Measurements from ENCODE around the gene CLCN7. TPM values are rescaled to one million over a fixed set of nuclear protein-coding genes. Genes with fewer than 3 reads are reported as not detected.

CLCN7 gene
- total RNA-seq, 3 donors from 2014 or later: 59.3 to 98.1 (median 59.8) TPM

- DNase-seq (no peak), ATAC-seq (no peak)
- no peak overlapping the region for H3K4me3 ChIP-seq
- no peaks in the 10 kb centered on the region for H3K36me3 ChIP-seq (ENCODE audit: low read depth)
- intact Hi-C loops (cut with DNase I, micrococcal nuclease): no loop called here
- H3K4me1 ChIP-seq (ENCODE audit: low read depth): no peaks in the 10 kb centered on the region
- no peaks in the 10 kb centered on the region for H3K9me3 ChIP-seq
- TF ChIP-seq, protein P1, sequence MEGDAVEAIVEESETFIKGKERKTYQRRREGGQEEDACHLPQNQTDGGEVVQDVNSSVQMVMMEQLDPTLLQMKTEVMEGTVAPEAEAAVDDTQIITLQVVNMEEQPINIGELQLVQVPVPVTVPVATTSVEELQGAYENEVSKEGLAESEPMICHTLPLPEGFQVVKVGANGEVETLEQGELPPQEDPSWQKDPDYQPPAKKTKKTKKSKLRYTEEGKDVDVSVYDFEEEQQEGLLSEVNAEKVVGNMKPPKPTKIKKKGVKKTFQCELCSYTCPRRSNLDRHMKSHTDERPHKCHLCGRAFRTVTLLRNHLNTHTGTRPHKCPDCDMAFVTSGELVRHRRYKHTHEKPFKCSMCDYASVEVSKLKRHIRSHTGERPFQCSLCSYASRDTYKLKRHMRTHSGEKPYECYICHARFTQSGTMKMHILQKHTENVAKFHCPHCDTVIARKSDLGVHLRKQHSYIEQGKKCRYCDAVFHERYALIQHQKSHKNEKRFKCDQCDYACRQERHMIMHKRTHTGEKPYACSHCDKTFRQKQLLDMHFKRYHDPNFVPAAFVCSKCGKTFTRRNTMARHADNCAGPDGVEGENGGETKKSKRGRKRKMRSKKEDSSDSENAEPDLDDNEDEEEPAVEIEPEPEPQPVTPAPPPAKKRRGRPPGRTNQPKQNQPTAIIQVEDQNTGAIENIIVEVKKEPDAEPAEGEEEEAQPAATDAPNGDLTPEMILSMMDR (IDR thresholded peaks at IDR 0.05): no peak
Observed at GRCh38 chr16:1459967-1460366, 14.9 kb downstream of the CLCN7 start.

- intact Hi-C loops (cut with DNase I, micrococcal nuclease): no loop called here
- H3K36me3 ChIP-seq (ENCODE audit: low read depth): no peaks in the 10 kb centered on the region
- no peaks in the 10 kb centered on the region for H3K9me3 ChIP-seq
- no peak overlapping the region for H3K4me3 ChIP-seq
- TF ChIP-seq, protein P1 (IDR thresholded peaks at IDR 0.05): no peak
- no peaks in the 10 kb centered on the region for H3K4me1 ChIP-seq (ENCODE audit: low read depth)
- ATAC-seq (peak; percentile 55), DNase-seq (peak in 1 of 3 donors; percentile 66)
Observed at GRCh38 chr16:1458977-1459341, 15.9 kb downstream of the CLCN7 start.

DNA sequence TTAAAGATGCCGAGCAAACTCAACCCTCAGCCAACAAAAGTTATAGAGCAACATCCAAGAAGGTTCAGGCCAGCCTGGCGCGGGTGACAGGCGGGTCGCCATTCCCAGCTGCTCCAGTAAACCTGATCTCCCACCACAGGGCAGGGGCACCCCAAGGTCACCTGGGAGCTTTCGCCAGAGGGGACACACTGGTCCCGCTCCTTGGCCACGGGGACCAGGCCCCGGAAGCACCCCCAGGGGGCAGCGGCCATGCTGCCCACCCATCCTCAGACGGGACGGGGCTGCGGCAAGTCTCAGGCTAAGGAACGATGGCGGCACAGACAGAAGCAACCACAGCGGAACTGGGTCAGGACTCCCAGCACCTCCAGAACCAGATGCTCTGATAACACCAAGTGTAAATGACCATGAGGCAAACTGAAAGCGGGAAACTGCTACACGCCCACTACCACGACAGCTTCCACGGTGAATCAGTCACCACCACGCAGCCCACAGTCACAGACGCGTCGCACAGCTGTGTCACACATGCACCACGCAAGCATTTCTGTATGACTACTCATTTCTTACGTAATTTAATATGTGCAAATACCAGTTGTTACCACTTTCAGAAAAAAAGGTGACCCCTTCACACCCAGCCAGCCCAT is 16.4 kb downstream of the CLCN7 start:
- TF ChIP-seq, protein P1 (IDR thresholded peaks at IDR 0.05): no peak
- H3K4me3 ChIP-seq: no peak overlapping the region
- no peak for ATAC-seq
- no peak for DNase-seq
- intact Hi-C loops (cut with DNase I, micrococcal nuclease): no loop called here
- no peaks in the 10 kb centered on the region for H3K36me3 ChIP-seq (ENCODE audit: low read depth)
- no peaks in the 10 kb centered on the region for H3K9me3 ChIP-seq
- no peaks in the 10 kb centered on the region for H3K4me1 ChIP-seq (ENCODE audit: low read depth)

DNA sequence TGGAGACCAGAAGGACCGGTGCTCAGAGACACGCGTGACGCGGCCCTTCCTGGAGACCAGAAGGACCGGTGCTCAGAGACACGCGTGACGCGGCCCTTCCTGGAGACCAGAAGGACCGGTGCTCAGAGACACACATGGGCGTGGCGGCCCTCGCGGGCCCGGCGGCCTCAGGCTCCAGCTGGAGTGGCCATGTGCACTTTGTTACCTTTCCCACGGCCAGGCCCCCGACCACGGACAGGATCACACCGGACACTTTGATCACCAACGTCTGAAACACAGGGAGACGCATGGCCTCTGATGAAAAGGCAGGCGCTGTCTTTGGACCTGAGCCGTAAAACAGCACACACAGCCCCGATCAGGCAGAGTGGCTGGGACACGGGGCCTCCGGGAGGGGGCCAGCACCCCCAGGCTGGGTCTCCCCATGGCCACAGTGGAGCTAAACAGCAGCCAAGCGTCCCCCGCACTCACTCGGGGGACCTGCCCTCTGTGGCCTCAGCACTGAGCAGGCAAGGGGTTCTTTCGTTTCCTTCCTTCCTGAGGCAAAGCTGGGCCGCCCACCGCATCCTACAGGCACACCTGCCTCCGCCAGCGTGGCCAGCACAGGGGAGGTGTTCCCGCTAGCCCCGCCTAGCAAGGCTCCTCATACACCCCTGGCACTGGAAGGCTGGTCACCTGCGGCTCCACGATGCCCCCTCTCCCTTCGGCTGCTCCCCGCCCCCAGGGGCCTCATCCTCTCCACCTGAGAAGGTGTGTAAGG is 17.2 kb downstream of the CLCN7 start:
- ATAC-seq (no peak), DNase-seq (no peak)
- Histone ChIP-seq H3K4me3 (no peak overlapping the region), H3K36me3 (ENCODE audit: low read depth) (no peaks in the 10 kb centered on the region), H3K9me3 (no peaks in the 10 kb centered on the region), H3K4me1 (ENCODE audit: low read depth) (no peaks in the 10 kb centered on the region)
- TF ChIP-seq, protein P1 (IDR thresholded peaks at IDR 0.05): no peak
- intact Hi-C loops (cut with DNase I, micrococcal nuclease): no loop called here

DNA sequence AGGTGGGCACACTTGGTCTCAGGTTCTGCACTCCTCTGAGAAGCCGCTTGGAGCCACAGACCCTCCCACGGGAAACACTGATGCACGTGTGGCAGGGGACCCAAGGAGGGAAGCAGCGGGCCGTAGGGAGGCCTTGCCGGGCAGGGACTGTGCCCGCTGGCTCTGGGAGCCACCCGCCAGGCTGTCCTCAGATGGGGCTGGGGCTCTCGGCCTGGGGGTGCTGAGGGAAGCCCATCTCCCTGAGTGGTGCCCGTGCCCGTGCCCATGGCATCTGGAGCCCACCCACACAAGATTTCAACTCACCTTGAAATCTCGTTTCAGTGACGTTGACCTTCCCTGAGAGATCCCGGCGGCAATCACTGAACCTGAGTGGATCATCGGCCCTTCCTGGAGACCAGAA is 17.9 kb downstream of the CLCN7 start:
- TF ChIP-seq, protein P1 (IDR thresholded peaks at IDR 0.05): no peak
- ATAC-seq (no peak), DNase-seq (no peak)
- H3K4me3 ChIP-seq: no peak overlapping the region
- H3K4me1 ChIP-seq (ENCODE audit: low read depth): no peaks in the 10 kb centered on the region
- H3K9me3 ChIP-seq: no peaks in the 10 kb centered on the region
- intact Hi-C loops (cut with DNase I, micrococcal nuclease): no loop called here
- no peaks in the 10 kb centered on the region for H3K36me3 ChIP-seq (ENCODE audit: low read depth)

Measured in mucosa of descending colon (tissue), 3 donors.